Kidney epithelial cell (primary cell): ENCODE measurements around the gene YTHDC2. TPM values are rescaled to one million over a fixed set of nuclear protein-coding genes. Genes with fewer than 3 reads are reported as not detected.
A peak's percentile ranks its signal among the peaks of the same experiment; 100 is the strongest.

Experiments used
- DNase-seq: peaks from one replicate; pipeline ENCODE4 v3.0.0-alpha.2; 2010; ENCODE audit warnings: low read depth
- H3K27me3 ChIP-seq: 2 replicates; pipeline ENCODE4 v1.6.0; 2011; ENCODE audit warnings: low read length; ENCODE audit not compliant: control insufficient read depth, insufficient read depth
- H3K36me3 ChIP-seq: 2 replicates; pipeline ENCODE4 v1.5.1; 2011; ENCODE audit warnings: low read length; ENCODE audit not compliant: control insufficient read depth, insufficient read depth
- H3K4me3 ChIP-seq: 2 replicates; pipeline ENCODE4 v1.5.1; 2011; ENCODE audit warnings: low read depth, mild to moderate bottlenecking, control low read depth, low read length
- total RNA-seq: library from RNA; depleted of rRNA; stranded (reverse); fragments of >200 nt; gene quantifications from 2 replicates; pipeline ENCODE4 v1.2.3, GENCODE V29; 2015
- TF ChIP-seq, protein P1 (sequence below): IDR thresholded peaks from 2 replicates; pipeline ENCODE4 v1.5.1; 2011; ENCODE audit warnings: mild to moderate bottlenecking, moderate library complexity, low read length, control low read depth, inconsistent platforms; ENCODE audit not compliant: insufficient read depth, poor library complexity, severe bottlenecking

The YTHDC2 gene
- total RNA-seq, 1 donor from 2014 or later: 18.4 TPM

DNA sequence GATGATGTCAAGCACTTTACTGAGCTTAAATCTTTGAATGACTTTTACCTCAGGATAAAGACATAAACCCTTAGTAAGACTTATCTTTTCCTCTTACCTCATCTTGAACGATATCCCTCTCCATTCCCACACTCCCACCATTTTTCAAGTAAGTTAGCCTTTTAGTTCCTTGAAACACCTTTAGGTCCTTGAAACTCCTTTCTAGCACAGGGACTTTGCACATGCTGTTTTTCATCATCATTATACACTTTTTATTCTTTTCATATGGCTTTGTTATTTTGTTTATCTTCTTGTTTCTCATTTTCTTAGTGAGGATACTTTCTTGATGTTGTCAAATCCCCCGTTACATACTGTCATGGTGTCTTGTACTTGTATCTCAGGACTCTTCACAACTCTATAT lies 24.8 kb downstream of the YTHDC2 start:
- TF ChIP-seq, protein P1, sequence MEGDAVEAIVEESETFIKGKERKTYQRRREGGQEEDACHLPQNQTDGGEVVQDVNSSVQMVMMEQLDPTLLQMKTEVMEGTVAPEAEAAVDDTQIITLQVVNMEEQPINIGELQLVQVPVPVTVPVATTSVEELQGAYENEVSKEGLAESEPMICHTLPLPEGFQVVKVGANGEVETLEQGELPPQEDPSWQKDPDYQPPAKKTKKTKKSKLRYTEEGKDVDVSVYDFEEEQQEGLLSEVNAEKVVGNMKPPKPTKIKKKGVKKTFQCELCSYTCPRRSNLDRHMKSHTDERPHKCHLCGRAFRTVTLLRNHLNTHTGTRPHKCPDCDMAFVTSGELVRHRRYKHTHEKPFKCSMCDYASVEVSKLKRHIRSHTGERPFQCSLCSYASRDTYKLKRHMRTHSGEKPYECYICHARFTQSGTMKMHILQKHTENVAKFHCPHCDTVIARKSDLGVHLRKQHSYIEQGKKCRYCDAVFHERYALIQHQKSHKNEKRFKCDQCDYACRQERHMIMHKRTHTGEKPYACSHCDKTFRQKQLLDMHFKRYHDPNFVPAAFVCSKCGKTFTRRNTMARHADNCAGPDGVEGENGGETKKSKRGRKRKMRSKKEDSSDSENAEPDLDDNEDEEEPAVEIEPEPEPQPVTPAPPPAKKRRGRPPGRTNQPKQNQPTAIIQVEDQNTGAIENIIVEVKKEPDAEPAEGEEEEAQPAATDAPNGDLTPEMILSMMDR: no peak
- Histone ChIP-seq H3K4me3 (no peak overlapping the region), H3K27me3 (no peaks in the 10 kb centered on the region), H3K36me3 (no peaks in the 10 kb centered on the region)
- no peak for DNase-seq

DNA sequence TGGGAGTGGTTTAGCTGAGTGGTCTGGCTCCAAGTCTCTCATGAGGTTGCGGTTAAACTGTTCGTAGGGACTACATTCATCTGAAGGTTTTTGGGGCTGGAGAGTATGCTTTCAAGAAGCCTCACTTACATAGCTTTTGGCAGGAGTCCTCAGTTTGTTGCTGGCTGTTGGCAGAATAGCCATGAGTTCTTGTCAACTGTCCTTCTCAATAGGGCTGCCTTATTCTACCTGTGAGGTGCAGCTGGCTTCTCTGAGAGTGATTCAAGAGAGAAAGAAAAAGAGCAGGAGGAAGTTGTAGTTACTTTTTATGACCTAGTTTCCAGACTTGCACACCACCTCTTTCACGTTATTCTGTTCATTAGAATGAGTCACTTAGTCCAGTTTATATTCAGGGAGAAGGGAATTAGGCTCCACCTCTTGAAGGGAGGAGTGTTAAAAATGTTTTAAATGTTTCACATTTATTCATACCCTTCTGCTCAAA lies 33.2 kb downstream of the YTHDC2 start:
- Histone ChIP-seq H3K27me3 (no peaks in the 10 kb centered on the region), H3K4me3 (no peak overlapping the region), H3K36me3 (peaks cover 1% of the 10 kb centered on the region)
- TF ChIP-seq, protein P1: no peak
- DNase-seq: peak; percentile 23

DNA sequence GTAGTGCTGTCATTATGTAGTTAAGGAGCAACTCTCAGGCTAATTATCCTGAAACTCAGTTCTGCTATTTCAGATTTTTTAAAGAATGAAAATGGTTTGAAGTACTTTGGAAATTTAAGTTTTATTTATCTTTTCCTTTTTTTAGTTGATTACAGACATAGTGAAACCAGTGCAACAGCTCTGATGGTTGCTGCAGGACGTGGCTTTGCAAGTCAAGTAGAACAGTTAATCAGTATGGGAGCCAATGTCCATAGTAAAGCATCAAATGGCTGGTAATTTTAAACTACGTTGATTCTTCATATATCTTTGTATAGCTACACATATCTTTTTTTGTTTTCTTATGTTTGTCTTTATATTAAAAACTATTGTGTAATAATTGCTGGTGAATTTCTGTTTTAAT lies 34.9 kb downstream of the YTHDC2 start:
- TF ChIP-seq, protein P1: no peak
- H3K27me3 ChIP-seq: no peaks in the 10 kb centered on the region
- no peak overlapping the region for H3K4me3 ChIP-seq
- no peak for DNase-seq
- H3K36me3 ChIP-seq: peaks cover 1% of the 10 kb centered on the region

DNA sequence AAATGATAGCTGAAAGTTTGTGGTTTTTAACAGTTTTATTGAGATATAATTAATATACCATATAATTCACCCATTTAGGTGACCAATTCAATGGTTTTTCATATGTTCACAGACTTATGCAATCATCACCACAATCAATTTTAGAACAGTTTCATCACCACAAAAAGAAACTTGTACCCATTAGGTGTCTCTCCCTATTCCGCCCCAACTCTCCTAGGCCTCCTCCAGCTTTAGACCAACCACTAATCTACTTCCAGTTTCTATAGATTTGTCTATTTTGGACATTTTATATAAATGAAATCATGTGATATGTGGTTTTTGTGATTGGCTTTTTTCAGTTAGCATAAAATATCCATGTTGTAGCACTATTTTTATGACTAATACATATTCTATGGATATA lies 38.6 kb downstream of the YTHDC2 start:
- Histone ChIP-seq H3K4me3 (no peak overlapping the region), H3K36me3 (no peaks in the 10 kb centered on the region), H3K27me3 (no peaks in the 10 kb centered on the region)
- TF ChIP-seq, protein P1: no peak
- DNase-seq: no peak

DNA sequence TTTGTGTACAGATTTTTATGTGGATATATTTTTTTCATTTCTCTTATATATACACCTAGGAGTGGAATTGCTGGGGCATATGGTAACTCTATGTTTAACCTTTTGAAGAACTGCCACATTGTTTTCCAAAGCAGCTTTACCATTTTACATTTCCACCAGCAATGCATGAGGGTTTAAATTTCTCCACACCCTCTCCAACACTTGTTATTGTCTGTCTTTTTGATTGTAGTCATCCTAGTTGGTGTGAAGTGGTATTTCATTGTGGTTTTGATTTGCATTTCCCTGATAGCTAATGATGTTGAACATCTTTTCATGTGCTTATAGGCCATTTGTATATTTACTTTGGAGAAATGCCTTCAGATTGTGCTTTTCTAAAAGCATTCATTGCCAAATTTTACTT lies 39.1 kb downstream of the YTHDC2 start:
- Histone ChIP-seq H3K36me3 (no peaks in the 10 kb centered on the region), H3K4me3 (no peak overlapping the region), H3K27me3 (no peaks in the 10 kb centered on the region)
- DNase-seq: no peak
- TF ChIP-seq, protein P1: no peak

DNA sequence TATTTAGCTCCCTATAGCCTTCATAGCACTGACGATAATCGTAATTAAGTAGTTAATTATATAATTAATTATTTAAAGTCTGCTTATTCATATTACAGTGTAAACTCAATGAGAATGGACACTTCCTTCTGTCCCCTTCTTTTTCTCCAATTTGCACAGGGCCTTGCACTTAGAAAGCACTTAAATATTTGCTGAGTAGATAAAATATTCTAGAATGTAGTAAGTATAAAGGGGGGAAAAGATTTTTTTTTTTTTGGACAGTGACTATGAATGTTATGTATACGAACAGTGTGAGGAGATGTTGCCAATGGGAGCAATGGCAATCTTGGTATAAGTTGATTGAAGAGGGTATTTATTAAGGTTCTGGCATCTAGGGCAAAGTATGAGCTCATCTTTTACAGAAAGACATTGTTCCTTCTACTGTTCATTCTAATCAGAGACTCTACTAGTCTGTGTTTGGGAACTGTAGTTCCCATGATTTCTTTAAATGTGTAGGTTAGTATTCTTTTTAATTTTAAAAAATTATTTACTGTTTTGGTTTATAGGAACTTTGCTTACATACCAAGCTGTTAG lies 49.4 kb downstream of the YTHDC2 start:
- TF ChIP-seq, protein P1: no peak
- Histone ChIP-seq H3K4me3 (no peak overlapping the region), H3K36me3 (no peaks in the 10 kb centered on the region), H3K27me3 (no peaks in the 10 kb centered on the region)
- no peak for DNase-seq
